Endothelial cell of umbilical vein (primary cell): Measurements from ENCODE around the gene ABCG4.

Source experiments
- EZH2 ChIP-seq: IDR thresholded peaks from 2 replicates; pipeline ENCODE4 v1.6.1; 2012; ENCODE audit warnings: borderline replicate concordance, low read depth, mild to moderate bottlenecking, moderate library complexity, low read length, inconsistent platforms; ENCODE audit not compliant: severe bottlenecking
- GATA2 ChIP-seq: IDR thresholded peaks from 2 replicates; pipeline ENCODE4 v1.7.0; 2011; ENCODE audit warnings: low read depth, mild to moderate bottlenecking, moderate library complexity, mixed read lengths, low read length; ENCODE audit not compliant: insufficient read length, insufficient read depth
- POLR2A ChIP-seq: IDR thresholded peaks from 2 replicates; pipeline ENCODE4 v1.6.1; 2012; ENCODE audit warnings: low read depth, mild to moderate bottlenecking, control low read depth, low read length
- TF ChIP-seq, protein P1 (sequence below), 2 donors: IDR thresholded peaks; 1 replicate in 1 of 2; 2 replicates in 1 of 2; pipeline ENCODE4 v1.5.1; 2011; ENCODE audit warnings: low read length in 2 of 2, mild to moderate bottlenecking in 2 of 2, moderate library complexity in 2 of 2, control low read depth in 1 of 2, inconsistent platforms in 1 of 2, low read depth in 1 of 2; ENCODE audit not compliant: insufficient read depth in 1 of 2; ENCODE audit errors: extremely low read depth in 1 of 2

DNA sequence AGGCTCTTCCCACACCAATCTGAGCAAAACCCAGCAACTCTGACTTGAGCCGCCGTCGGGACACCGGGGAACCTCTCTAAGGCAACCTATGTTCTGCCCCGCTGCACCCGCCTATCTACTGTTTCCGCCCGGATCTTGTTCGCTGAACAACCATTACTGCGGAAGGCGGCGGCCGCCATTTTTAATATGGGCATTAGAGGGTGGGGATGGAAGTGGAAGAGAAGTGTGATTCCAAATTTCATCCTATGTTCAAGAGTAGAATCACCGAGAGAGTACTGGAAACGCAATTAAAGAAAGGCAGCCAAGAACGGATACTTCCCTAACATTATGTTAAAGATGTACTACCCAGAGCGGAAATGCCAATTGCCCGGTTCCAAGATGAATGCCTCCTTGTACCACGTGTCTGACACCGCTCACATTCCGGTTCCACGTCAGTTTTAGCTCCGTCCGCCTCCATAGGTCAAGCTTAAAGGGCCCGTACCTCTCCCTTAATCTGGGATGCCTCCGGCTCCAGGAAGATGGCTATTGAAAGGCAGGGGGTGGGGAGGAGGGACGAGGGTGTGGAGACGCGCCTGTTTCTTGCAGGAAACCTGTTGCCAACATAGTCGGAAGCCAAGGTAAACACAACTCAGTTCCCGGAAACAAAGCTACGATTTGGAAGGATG is 47.0 kb upstream of the ABCG4 start, which contains the start of gene DPAGT1:
- TF ChIP-seq, protein P1, sequence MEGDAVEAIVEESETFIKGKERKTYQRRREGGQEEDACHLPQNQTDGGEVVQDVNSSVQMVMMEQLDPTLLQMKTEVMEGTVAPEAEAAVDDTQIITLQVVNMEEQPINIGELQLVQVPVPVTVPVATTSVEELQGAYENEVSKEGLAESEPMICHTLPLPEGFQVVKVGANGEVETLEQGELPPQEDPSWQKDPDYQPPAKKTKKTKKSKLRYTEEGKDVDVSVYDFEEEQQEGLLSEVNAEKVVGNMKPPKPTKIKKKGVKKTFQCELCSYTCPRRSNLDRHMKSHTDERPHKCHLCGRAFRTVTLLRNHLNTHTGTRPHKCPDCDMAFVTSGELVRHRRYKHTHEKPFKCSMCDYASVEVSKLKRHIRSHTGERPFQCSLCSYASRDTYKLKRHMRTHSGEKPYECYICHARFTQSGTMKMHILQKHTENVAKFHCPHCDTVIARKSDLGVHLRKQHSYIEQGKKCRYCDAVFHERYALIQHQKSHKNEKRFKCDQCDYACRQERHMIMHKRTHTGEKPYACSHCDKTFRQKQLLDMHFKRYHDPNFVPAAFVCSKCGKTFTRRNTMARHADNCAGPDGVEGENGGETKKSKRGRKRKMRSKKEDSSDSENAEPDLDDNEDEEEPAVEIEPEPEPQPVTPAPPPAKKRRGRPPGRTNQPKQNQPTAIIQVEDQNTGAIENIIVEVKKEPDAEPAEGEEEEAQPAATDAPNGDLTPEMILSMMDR (IDR thresholded peaks at IDR 0.05; ENCODE audit: extremely low read depth in 1 of 2, insufficient read depth in 1 of 2, low read depth in 1 of 2, low read length in 2 of 2), result no peak
- TF ChIP-seq EZH2 (no peak), GATA2 (no peak), POLR2A (no peak)
